A204.1 (cell line): ENCODE data around the gene SORCS2.

Source experiments
- FAIRE-seq: peaks from 2 replicates; lab custom pipeline; 2012; peaks lifted over from hg19 to GRCh38; lab: Jason Lieb, UNC

SORCS2 gene

DNA sequence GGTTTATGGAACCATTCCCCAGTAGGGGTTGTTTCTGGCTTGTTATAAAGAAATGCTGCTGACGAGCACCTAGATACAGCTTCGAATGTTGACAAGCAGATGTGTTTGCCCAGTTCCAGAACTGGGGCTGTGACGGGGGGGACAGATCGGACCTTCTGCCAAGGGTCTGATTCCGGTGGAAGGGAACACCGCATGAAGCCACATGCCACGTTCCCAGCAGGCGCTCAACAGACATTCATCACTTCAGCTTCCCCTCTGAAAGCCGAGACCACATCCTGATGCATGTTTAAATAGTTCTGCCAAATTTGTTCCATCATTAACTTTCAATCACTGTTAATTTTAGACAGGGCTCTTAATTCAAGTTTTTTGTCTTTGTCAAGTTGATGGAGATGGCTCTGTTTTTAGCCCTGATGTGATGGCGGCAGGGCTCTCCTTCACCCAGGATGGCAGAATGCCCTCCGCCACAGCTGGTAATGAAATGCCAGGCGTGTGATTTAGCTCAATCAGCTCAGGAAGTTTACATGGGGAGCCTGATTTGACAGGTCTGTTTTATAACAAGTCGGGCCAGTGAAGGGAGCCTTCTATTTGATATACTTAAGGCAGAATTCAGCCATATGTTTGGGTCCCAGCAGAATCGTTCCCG is 185.0 kb downstream of the SORCS2 start:
- no peak for FAIRE-seq

GRCh38 chr4:7379186-7379585 is 186.8 kb downstream of the SORCS2 start:
- FAIRE-seq: no peak

DNA sequence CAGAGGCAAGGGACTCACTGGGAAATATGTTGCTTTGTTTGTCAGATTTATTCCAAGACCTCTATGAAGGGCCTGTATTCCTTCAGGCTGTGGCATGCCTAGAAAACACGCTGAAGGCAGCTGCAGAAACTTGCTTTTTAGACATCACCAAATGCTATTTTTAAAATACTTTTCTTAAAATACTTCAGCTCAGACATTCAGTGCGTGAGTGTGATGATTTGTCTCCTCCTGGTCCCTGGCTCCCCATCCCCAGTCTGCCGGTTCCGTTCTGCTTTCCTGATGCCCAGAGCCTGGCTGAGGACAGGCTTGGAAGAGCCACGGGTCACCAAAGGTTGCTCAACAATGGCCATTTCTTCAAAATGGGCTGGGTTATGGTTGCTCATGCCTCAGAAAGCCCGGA is 187.4 kb downstream of the SORCS2 start:
- no peak for FAIRE-seq

- no peak for FAIRE-seq
Observed at GRCh38 chr4:7381221-7381889, 189.0 kb downstream of the SORCS2 start.

DNA sequence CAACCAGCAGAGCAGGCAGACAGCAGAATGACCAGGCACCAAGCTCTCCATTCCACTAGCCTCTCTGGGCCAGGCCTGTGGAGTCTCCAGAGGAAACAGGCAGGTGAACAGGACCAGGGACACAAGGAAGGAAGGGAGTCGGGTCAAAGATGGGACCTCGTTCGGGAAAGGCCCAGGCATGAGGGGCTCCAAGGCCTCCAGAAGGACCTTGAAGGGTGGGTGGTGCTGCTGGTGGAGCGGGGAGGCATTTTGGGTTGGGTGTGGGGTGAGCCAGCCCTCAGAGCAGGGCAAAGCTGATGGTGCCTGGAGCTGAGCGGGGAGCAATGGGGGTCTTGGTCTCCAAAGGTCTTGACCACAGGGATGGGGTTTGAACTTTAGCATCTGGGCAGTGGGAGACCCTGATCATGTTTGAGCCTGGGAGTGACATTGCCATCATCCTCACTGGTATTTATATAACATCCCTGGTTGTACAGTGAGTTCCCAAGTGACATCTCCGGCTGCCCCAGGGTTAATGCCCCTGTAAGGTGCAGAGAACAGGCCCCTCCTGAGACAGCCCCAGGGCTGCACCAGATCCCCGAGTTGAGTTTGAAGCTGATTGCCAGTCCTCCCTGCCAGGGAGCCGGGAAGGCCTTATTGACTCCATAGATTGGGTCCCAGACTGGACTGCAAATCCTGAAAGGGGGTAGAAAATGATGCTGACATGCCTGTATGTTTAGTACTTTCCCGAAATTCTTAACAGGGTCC is 189.7 kb downstream of the SORCS2 start:
- FAIRE-seq: no peak

GRCh38 chr4:7382634-7383014 is 190.3 kb downstream of the SORCS2 start:
- no peak for FAIRE-seq

DNA sequence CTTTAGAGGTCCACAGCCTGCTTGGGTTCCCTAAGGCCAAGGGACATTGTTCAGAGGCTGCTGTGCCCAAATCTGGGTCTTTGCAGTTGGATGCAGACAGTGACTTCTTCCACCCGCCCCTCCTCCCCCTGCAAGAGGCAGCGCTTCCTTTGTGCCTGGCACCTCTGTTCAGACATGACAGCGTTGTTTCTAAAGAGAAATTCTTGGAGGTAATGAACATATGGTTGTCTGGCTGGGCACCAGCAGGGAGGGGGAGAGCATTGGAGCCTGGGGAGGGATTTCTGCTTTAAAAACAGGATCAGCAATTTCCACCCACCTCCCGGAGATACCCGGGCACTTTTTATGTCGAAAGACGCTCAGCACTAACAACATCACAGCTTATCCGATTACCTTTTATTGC is 190.9 kb downstream of the SORCS2 start:
- no peak for FAIRE-seq

DNA sequence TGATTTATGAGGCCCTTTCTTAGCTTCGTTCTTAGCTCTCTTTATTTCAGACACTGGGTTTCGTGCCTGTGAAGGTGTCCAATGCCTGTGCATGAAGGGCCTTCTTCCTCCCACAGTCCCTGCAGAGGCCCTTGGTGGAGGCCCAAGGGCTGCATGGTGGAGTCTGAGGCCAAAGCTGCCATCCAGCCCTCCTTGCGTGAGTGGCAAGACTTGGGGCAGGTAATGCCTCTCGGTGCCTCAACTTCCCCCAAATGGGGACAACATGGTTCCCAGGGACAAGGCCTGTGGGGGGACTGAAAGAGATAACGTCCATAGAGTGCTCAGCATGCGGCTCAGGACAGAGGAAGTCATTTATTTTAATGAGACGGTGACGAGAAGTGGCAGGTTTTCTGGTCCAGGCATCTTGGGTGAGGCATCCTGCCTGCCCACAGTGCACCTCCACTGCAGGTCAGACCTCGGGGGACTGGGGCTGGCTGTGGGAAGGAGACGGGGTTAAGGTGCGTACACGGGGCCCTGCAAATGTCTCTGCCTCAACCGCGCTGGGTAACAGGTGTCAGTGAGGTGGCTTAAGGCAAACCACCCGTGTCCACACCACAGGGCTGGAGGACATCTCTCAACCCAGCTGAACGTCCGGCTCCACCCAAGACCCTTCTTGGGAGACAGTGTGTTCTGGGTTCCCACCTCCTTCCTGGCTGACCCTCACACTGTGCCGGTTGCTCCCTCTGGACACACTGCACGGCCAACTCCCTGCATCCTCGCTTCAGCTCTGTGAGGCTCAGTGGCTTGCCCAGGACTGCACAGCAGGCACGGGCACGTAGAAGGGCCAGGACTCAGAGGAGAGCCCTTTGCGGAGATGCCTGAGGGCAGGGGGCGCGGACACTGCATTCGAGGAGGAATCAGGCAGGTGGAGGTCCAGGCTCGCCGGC is 191.9 kb downstream of the SORCS2 start:
- FAIRE-seq: no peak

DNA sequence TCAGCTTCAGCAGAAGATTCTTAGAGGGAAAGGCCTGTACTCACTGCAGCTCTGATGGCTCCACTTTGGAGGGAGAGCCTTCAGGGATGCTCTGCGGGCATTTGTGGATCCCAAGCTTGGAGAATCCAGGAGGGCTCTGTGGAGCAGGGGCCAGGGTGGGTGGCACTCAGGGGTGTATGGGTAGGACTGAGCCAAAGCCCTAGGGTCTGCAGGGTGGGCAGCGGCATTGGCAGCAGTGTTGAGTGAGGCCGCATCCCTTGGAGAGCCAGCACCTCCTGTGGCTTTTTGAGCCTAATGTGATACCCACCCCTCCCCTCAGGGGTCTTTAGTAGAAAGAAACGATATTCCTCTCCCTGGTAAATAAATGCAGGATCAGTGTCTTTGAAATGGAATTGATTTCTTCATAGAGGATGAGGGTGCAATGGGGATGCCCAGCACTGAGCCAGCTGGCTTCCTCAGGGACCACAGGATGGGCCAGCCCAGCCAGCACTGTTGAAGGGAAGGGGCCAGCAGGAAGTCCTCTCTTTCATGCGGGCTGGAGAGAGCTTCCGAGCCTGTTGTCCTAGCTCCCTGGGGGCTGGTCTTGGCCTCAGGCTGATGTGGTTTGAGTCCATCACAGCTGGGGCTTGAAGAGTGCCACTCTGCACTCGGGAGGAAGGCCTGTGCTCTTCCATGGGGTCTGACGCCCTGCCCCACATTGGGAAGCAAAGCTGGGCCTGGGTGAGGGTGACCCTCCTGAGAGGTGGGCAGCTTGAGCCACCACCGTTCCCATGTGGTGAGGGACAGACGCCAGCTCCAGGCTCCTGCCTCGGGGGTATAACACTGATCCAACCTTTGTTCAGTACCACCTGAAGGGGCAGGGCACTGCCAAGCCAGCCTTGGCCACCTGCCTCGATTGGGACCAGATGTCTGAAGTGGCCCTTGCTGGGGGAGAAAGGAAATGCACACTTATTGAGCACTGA is 192.9 kb downstream of the SORCS2 start:
- no peak for FAIRE-seq

DNA sequence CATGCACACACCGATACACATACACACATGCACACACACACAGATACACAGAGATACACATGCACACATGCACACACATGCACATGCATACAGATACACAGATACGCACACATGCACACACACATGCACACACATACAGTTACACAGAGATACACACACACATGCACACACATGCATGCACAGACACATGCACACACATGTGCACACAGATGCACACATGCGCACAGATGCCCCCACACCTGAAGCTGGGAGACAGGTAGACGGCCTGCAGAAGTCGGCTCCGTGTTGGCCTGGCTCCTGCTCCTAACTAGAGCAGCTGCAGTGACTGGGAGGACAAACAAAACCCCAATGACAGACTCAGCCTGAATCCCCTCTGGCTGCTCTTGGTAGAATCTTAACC is 195.6 kb downstream of the SORCS2 start:
- no peak for FAIRE-seq

GRCh38 chr4:7388627-7389026 is 196.3 kb downstream of the SORCS2 start:
- FAIRE-seq: no peak

GRCh38 chr4:7389101-7389701 is 196.9 kb downstream of the SORCS2 start:
- FAIRE-seq: no peak

GRCh38 chr4:7389719-7390118 is 197.4 kb downstream of the SORCS2 start:
- no peak for FAIRE-seq

DNA sequence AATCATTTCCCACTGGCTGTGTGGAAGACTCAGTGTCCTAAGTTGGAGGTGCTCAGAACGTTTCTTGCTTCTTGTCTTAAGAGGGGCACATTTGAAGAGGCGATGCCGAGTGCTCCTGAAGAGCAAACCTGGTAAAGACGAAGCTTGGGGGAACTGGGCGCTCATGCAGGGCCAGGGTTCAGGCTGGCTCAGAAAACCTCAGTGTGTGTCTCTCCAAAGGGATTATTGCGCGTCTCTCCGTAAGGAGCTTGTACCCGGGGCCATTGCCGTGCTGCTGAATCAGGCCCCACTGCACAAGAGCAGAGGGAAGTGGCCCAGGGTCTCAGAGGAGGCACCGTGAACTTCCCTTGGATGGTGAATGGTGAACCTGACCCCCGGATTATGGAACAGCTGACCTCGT is 198.0 kb downstream of the SORCS2 start:
- no peak for FAIRE-seq

DNA sequence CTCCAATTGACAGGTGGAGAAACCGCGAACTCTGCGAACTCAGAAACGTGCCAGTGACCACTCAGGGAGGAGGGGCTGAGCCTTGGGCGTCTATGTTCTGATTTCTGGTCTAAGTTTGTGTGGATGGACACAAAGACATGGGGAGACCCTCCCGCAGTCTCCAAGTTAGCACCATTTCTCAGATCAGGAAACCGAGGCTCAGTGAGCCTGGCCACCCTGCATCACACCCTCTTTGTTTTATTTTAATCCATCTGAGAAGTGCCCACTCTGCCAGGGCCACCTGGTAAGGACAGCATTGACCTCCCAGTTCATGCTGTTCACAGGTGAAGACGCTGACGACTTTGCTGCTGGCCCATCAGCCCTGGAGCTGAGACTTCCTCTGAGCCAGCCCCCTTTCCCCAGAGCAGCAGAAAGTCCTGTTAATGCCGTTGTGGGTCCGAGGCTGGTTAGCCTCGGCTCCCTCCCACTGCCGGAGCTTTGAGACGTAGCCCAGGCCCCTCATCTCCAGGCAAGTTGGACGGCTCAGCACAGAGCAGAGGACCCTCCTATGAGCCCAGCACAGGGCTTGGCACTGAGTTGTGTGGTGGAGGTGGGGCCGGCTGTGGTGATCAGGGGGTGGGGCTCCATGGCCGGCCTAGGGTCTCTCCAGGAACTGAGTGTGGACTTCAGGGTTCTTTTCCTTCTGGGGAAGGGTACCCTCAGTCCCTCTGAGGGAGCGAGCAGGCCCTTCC is 198.7 kb downstream of the SORCS2 start:
- FAIRE-seq: no peak

DNA sequence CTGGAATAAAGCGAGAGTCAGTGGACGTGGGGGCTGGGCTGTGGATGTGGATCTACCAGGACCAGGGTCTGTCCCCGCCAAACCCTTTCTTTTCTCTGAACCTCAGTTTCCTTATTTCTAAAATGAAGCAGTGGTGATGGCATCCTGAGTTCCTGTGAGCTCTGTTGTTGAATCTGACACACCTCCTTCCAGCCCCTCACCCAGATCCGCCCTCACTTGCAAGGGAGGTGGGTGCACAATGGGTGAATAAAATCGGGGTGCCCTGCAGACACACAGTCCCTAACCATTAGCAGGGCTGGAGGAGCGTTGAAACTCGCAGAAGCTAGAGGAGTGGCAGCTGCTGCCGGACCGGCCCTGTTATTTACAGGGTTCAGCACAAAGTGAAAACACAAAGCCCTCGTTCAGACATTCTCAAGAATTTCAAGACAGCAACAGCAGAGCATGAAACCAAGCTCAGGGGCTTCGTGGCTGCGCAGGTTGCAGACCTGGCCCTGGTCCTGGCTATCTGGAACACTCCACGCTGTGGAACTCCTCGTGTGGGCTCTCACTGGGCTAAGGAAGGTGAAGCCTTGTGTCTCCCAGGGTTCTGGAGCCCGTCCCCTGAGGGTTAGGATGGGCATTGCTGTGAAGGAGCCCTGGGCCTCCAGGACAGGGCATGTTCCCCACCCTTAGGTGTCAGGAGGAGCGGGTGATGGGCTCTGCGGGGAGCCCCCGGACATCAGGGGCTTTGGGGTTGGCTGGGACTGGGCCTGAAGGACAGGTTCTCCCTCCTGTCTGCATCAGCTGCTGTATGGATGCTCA is 199.5 kb downstream of the SORCS2 start:
- FAIRE-seq: no peak

DNA sequence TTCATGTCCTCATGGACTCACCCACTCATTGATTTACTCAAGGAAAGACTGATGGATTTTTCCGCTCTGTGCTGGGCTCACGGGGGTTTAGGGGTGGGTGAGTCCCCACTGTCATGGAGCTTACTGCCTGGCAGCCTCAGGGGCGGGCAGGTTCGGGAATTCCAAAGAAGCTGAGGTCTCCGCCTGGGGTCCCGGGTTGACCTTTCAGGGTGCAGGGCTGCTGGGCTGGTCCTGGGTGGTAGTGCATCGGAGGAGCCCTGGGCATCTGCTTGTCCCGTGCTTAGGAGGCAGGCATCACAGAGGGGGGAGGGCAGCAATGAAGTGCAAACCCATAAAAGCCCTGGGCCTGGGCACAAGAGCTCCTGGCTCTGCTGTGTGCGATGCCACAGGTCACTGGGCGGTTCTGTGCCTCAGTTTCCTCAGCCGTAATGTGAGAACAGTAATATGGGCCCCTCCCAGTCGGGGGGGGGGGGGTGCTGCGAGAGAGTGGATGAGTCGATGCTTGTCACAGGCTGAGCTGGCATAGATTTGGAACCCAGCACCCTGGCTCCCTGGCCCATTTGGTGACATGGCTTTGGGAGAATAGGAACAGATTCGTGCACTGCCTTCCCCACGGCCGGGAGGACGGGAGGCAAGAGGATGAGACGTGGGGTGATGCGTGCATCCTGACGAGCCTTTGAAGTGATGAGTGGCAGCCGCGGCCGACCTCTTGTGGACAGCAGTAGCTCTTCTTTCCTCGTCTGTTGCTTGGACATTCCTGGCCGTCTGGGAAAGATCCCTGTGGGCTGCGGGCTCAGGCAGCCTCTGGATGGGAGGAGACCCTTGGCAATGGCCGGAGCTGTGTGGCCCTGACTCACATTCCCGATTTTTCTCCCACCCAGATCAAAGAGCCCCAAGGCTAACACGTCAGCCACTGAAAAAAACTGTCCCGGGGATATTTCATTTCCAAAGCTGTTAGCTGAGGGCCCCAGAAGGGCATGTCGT is 200.4 kb downstream of the SORCS2 start:
- FAIRE-seq: no peak
